H1 (cell line): Measurements from ENCODE around the gene CEP126. TPM values are rescaled to one million over a fixed set of nuclear protein-coding genes. Genes with fewer than 3 reads are reported as not detected.

Experiments used
- CTCF ChIA-PET: fragments of 300-600 bp; sonication (Branson Sonifier 250); formaldehyde crosslinking; loops from one replicate; lab custom pipeline; 2021; ENCODE audit not compliant: partially characterized antibody; lab: Charles Lee
- POLR2A ChIA-PET: fragments of 300-600 bp; sonication (Branson Sonifier 250); formaldehyde crosslinking; loops from one replicate; lab custom pipeline; 2021; ENCODE audit warnings: inconsistent platforms; ENCODE audit not compliant: partially characterized antibody; lab: Charles Lee
- DNase-seq, 2 experiments: peaks; one replicate each; pipeline versions ENCODE4 v3.0.0 to v3.0.0-alpha.2; 2010 to 2022; ENCODE audit warnings: low spot score in 2 of 2, low read depth in 1 of 2, mixed read lengths in 1 of 2
- FAIRE-seq: peaks from 2 replicates; lab custom pipeline; 2011; peaks lifted over from hg19 to GRCh38; lab: Jason Lieb, UNC
- H2AFZ ChIP-seq: 2 replicates; pipeline ENCODE4 v1.8.1; 2012; ENCODE audit warnings: low read length, inconsistent platforms
- H2AK5ac ChIP-seq: 2 replicates; pipeline ENCODE4 v1.6.1; 2013; ENCODE audit warnings: low read depth, low read length
- H2BK120ac ChIP-seq: replicated peaks from 2 replicates; pipeline ENCODE3; 2013; ENCODE audit warnings: low read depth, low read length, inconsistent platforms
- H2BK12ac ChIP-seq: 2 replicates; pipeline ENCODE4 v1.6.1; 2013; ENCODE audit warnings: low read depth, low read length
- H2BK15ac ChIP-seq: 2 replicates; pipeline ENCODE4 v1.6.1; 2013; ENCODE audit warnings: low read length
- H2BK20ac ChIP-seq: 2 replicates; pipeline ENCODE4 v1.6.1; 2013; ENCODE audit warnings: low read length
- H2BK5ac ChIP-seq: 2 replicates; pipeline ENCODE4 v1.6.1; 2013; ENCODE audit warnings: low read depth, low read length
- H3K14ac ChIP-seq: 2 replicates; pipeline ENCODE4 v1.6.1; 2013; ENCODE audit warnings: inconsistent platforms; ENCODE audit not compliant: insufficient read length
- H3K18ac ChIP-seq: 2 replicates; pipeline ENCODE4 v1.6.1; 2013; ENCODE audit warnings: low read length; ENCODE audit errors: extremely low read depth
- H3K23ac ChIP-seq: 2 replicates; pipeline ENCODE4 v1.6.1; 2013; ENCODE audit warnings: inconsistent platforms; ENCODE audit not compliant: insufficient read length
- H3K23me2 ChIP-seq: 2 replicates; pipeline ENCODE4 v1.6.1; 2013; ENCODE audit warnings: low read depth, low read length
- H3K27ac ChIP-seq: 2 replicates; pipeline ENCODE4 v1.6.1; 2011; ENCODE audit warnings: low read depth, low read length, inconsistent platforms
- H3K27me3 ChIP-seq, 4 experiments: replicated peaks in 1 of 4; 1 replicate in 1 of 4; 2 replicates in 3 of 4; pipeline versions ENCODE4 v1.6.1 to v1.8.1; 2011 to 2013; ENCODE audit warnings: low read length in 3 of 4, mild to moderate bottlenecking in 3 of 4, inconsistent platforms in 2 of 4, mixed read lengths in 2 of 4, moderate library complexity in 1 of 4; ENCODE audit not compliant: control insufficient read depth in 3 of 4, insufficient read depth in 3 of 4; ENCODE audit errors: extremely low read depth in 1 of 4
- H3K36me3 ChIP-seq, 4 experiments: 2 replicates each; pipeline versions ENCODE4 v1.6.1 to v1.8.1; 2011 to 2013; ENCODE audit warnings: mild to moderate bottlenecking in 4 of 4, low read length in 3 of 4, moderate library complexity in 2 of 4, control low read depth in 1 of 4, inconsistent platforms in 1 of 4; ENCODE audit not compliant: insufficient read depth in 4 of 4, control insufficient read depth in 2 of 4
- H3K4ac ChIP-seq: replicated peaks from 2 replicates; pipeline ENCODE3; 2013; ENCODE audit warnings: low read length, low read depth, mixed read lengths, inconsistent platforms; ENCODE audit not compliant: insufficient read length
- H3K4me1 ChIP-seq, 4 experiments: replicated peaks in 1 of 4; 1 replicate in 1 of 4; 2 replicates in 3 of 4; pipeline versions ENCODE4 v1.6.1 to v1.8.1; 2011 to 2013; ENCODE audit warnings: low read length in 3 of 4, inconsistent platforms in 2 of 4, mixed read lengths in 1 of 4; ENCODE audit not compliant: insufficient read depth in 4 of 4, control insufficient read depth in 3 of 4
- H3K4me2 ChIP-seq, 2 experiments: 2 replicates each; pipeline versions ENCODE4 v1.6.1 to v1.8.1; 2011 to 2013; ENCODE audit warnings: low read depth in 2 of 2, low read length in 2 of 2, control low read depth in 1 of 2, inconsistent platforms in 1 of 2, mild to moderate bottlenecking in 1 of 2; ENCODE audit not compliant: insufficient read depth in 1 of 2
- H3K4me3 ChIP-seq, 4 experiments: fragments of 200-600, 300-600 bp in 1 of 4; sonication (generic), shearing (Covaris generic), sonication (Bioruptor Twin) in 1 of 4; 2 replicates each; pipeline versions ENCODE4 v1.5.1 to v1.8.1; 2011 to 2016; ENCODE audit warnings: low read length in 4 of 4, low read depth in 3 of 4, control low read depth in 2 of 4, inconsistent platforms in 2 of 4, mild to moderate bottlenecking in 2 of 4, mixed read lengths in 1 of 4, moderate library complexity in 1 of 4; ENCODE audit not compliant: insufficient read depth in 2 of 4; ENCODE audit errors: extremely low read depth in 1 of 4
- H3K56ac ChIP-seq: replicated peaks from 2 replicates; pipeline ENCODE3; 2013; ENCODE audit warnings: low read depth, mild to moderate bottlenecking, mixed read lengths, low read length, inconsistent platforms; ENCODE audit not compliant: insufficient read length
- H3K79me1 ChIP-seq: 2 replicates; pipeline ENCODE4 v1.6.1; 2013; ENCODE audit warnings: low read depth, low read length, control low read depth
- H3K79me2 ChIP-seq, 2 experiments: 2 replicates each; pipeline versions ENCODE4 v1.6.1 to v1.8.1; 2012 to 2013; ENCODE audit warnings: low read length in 2 of 2, mild to moderate bottlenecking in 2 of 2, inconsistent platforms in 1 of 2; ENCODE audit not compliant: insufficient read depth in 2 of 2, control insufficient read depth in 1 of 2
- H3K9ac ChIP-seq, 4 experiments: replicated peaks in 1 of 4; 1 replicate in 1 of 4; 2 replicates in 3 of 4; pipeline versions ENCODE4 v1.6.1 to v1.8.1; 2011 to 2013; ENCODE audit warnings: low read depth in 3 of 4, low read length in 3 of 4, control low read depth in 2 of 4, mild to moderate bottlenecking in 2 of 4, moderate library complexity in 2 of 4, inconsistent platforms in 1 of 4; ENCODE audit errors: extremely low read depth in 1 of 4
- H3K9me3 ChIP-seq, 2 experiments: 2 replicates each; pipeline versions ENCODE4 v1.6.1 to v1.8.1; 2012 to 2013; ENCODE audit warnings: mild to moderate bottlenecking in 2 of 2, moderate library complexity in 2 of 2, control low read depth in 1 of 2, inconsistent platforms in 1 of 2, low read depth in 1 of 2, low read length in 1 of 2, mixed read lengths in 1 of 2; ENCODE audit not compliant: insufficient read depth in 2 of 2
- H4K20me1 ChIP-seq, 2 experiments: replicated peaks in 1 of 2; 2 replicates each; pipeline versions ENCODE3 to v1.8.1; 2011 to 2013; ENCODE audit warnings: inconsistent platforms in 2 of 2, low read length in 2 of 2, mild to moderate bottlenecking in 1 of 2; ENCODE audit not compliant: insufficient read depth in 2 of 2, control insufficient read depth in 1 of 2
- H4K5ac ChIP-seq: 2 replicates; pipeline ENCODE4 v1.6.1; 2013; ENCODE audit warnings: low read length, low read depth, mixed read lengths, inconsistent platforms; ENCODE audit not compliant: insufficient read length
- H4K8ac ChIP-seq: 2 replicates; pipeline ENCODE4 v1.8.0; 2013; ENCODE audit warnings: mild to moderate bottlenecking, moderate library complexity, low read length, inconsistent platforms; ENCODE audit not compliant: insufficient read depth; ENCODE audit errors: extremely low read depth
- H4K91ac ChIP-seq: replicated peaks from 2 replicates; pipeline ENCODE3; 2013; ENCODE audit warnings: low read length, mixed read lengths, inconsistent platforms; ENCODE audit not compliant: insufficient read length
- CBX5 ChIP-seq: fragments of 300-800, 300-1000 bp; sonication (generic); IDR thresholded peaks from 2 replicates; pipeline ENCODE4 v1.7.1; 2016; ENCODE audit warnings: antibody characterized with exemption, low read length, low read depth
- CHD2 ChIP-seq: IDR thresholded peaks from 2 replicates; pipeline ENCODE4 v1.6.1; 2012; ENCODE audit warnings: low read length, improper control_type of control experiment
- HDAC6 ChIP-seq: IDR thresholded peaks from one replicate; pipeline ENCODE4 v1.7.1; 2012; ENCODE audit warnings: low read depth, mild to moderate bottlenecking, inconsistent platforms, low read length, moderate library complexity
- RBBP5 ChIP-seq: IDR thresholded peaks from 2 replicates; pipeline ENCODE4 v1.7.1; 2012; ENCODE audit warnings: low read depth, mild to moderate bottlenecking, inconsistent platforms, low read length, moderate library complexity, borderline replicate concordance
- WGBS, 2 experiments: shearing (Covaris generic) in 1 of 2; methylation state at CpG; one replicate each; pipeline versions ENCODE4 v1.1.6 to v1.1.7; 2013 to 2015; ENCODE audit warnings: low lambda C conversion rate in 2 of 2, mixed read lengths in 2 of 2, inconsistent platforms in 1 of 2, low coverage in 1 of 2, missing lambda C conversion rate in 1 of 2; ENCODE audit not compliant: insufficient replicate concordance in 2 of 2, insufficient coverage in 1 of 2, insufficient read length in 1 of 2; ENCODE audit errors: extremely low coverage in 1 of 2, missing lambda C conversion rate in 1 of 2; 5-methylcytosine and 5-hydroxymethylcytosine counted together
- polyA plus RNA-seq, 7 experiments: library from polyadenylated mRNA; depleted of rRNA in 3 of 7; stranded (reverse) in 5 of 7; unstranded in 2 of 7; fragments of >200 nt in 5 of 7; fragments of 200-250 nt in 2 of 7; gene quantifications; 1 replicate in 5 of 7; 2 replicates in 1 of 7; 4 replicates in 1 of 7; pipeline versions ENCODE4 v1.2.1 to v1.2.3, GENCODE V29; 2011 to 2013; ENCODE audit warnings: missing spikeins in 2 of 7, mixed read lengths in 2 of 7
- total RNA-seq: library from RNA; stranded (reverse); fragmentation: NEBNext Ultra II Directional; extraction: Animal tissue kit (Norgen Biotek cat#: 25700); gene quantifications from 2 replicates; pipeline ENCODE4 v1.2.1, GENCODE V29; 2021

CEP126 gene
- total and polyA plus RNA-seq, 2 of the 8 experiments (the other 6 are each of a cell fraction or from before 2014, with no cell fraction given) = 0.76 to 1.9 TPM

DNA sequence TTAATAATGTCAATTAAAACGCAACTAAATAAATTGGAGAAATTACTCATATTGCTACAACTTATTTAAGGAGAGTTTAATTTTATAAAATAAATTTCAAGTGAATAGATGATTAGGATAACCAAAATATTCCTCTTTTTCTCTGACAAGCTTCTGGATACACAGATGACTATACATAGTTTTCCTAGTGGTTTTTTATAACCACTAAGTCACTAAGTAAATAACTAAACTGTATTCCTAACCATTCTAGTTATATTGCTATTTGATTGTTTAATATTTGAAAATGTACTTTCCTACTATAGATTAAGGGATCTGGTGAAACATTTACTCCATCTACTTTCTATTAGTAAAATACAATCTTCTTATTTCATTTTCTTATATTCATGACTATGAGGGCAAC, 6.2 kb downstream of the CEP126 start:
- H3K14ac ChIP-seq = no peak overlapping the region
- H3K9me3 ChIP-seq = no peaks in the 10 kb centered on the region
- 72% methylated on average over 1 of the region's 1 CpG; no CpG with 5 or more reads in 1 of the 2 experiments for whole genome bisulfite sequencing, 2 experiments
- no peak overlapping the region for H2BK5ac ChIP-seq
- no peaks in the 10 kb centered on the region for H3K27me3 ChIP-seq
- no peaks in the 10 kb centered on the region for H3K79me1 ChIP-seq
- no peak overlapping the region for H2BK20ac ChIP-seq
- no peak overlapping the region for H2AFZ ChIP-seq
- no peak for TF ChIP-seq HDAC6
- TF ChIP-seq CHD2 = no peak
- TF ChIP-seq CBX5 = no peak
- TF ChIP-seq RBBP5 = no peak
- no peak overlapping the region for H3K4me3 ChIP-seq
- H3K79me2 ChIP-seq = no peaks in the 10 kb centered on the region
- no peak overlapping the region for H3K4me2 ChIP-seq
- H3K18ac ChIP-seq = no peak overlapping the region
- no peaks in the 10 kb centered on the region for H3K36me3 ChIP-seq
- POLR2A ChIA-PET = no interaction called here
- no peak overlapping the region for H3K27ac ChIP-seq
- no peak overlapping the region for H4K91ac ChIP-seq
- no peak overlapping the region for H3K4ac ChIP-seq
- FAIRE-seq = no peak
- no peaks in the 10 kb centered on the region for H4K20me1 ChIP-seq
- no peak overlapping the region for H2BK120ac ChIP-seq
- H4K8ac ChIP-seq = no peak overlapping the region
- CTCF ChIA-PET = interaction anchor here (0.6 to 1.8 kb wide), 2 partner anchors 60 to 469 kb away, joined by 3 to 4 read pairs; no protein-coding TSS in a partner anchor
- no peak for DNase-seq
- H2AK5ac ChIP-seq = no peak overlapping the region
- H3K9ac ChIP-seq = no peak overlapping the region
- no peaks in the 10 kb centered on the region; the same call in 1 of the 2 replicates for H3K23me2 ChIP-seq
- H3K23ac ChIP-seq = no peak overlapping the region
- no peaks in the 10 kb centered on the region; a peak in 1 of 7 replicates for H3K4me1 ChIP-seq
- no peak overlapping the region for H3K56ac ChIP-seq
- no peak overlapping the region for H2BK12ac ChIP-seq
- no peak overlapping the region for H4K5ac ChIP-seq
- no peak overlapping the region for H2BK15ac ChIP-seq
